Neuronal stem cell (in vitro differentiated cells): Measurements from ENCODE around the gene DPH6.
"Not testable (repeated sequence)": the region's sequence is repeated elsewhere in the genome, so short reads cannot be mapped to it uniquely, and the experiment has no call there.

Experiments
- DNase-seq: peaks from one replicate; pipeline ENCODE4 v3.0.0-alpha.2; 2013; ENCODE audit warnings: low spot score
- H2AFZ ChIP-seq: one replicate; pipeline ENCODE4 v1.6.1; 2013; ENCODE audit warnings: mild to moderate bottlenecking, low read length, inconsistent platforms
- H2AK5ac ChIP-seq: 2 replicates; pipeline ENCODE4 v1.6.1; 2013; ENCODE audit warnings: low read depth, mild to moderate bottlenecking, inconsistent platforms, low read length, moderate library complexity, mixed read lengths
- H2BK120ac ChIP-seq: 2 replicates; pipeline ENCODE4 v1.6.1; 2013; ENCODE audit warnings: low read depth, mild to moderate bottlenecking, inconsistent platforms, low read length, moderate library complexity, mixed read lengths
- H2BK12ac ChIP-seq: one replicate; pipeline ENCODE4 v1.6.1; 2013; ENCODE audit warnings: low read length, inconsistent platforms
- H2BK15ac ChIP-seq: 2 replicates; pipeline ENCODE4 v1.6.1; 2013; ENCODE audit warnings: mild to moderate bottlenecking, low read length, inconsistent platforms, mixed read lengths
- H2BK5ac ChIP-seq: one replicate; pipeline ENCODE4 v1.6.1; 2013; ENCODE audit warnings: inconsistent platforms, mild to moderate bottlenecking, low read length, moderate library complexity
- H3K14ac ChIP-seq: one replicate; pipeline ENCODE4 v1.6.1; 2013; ENCODE audit warnings: low read length, inconsistent platforms
- H3K18ac ChIP-seq: 2 replicates; pipeline ENCODE4 v1.6.1; 2013; ENCODE audit warnings: low read length, inconsistent platforms
- H3K23ac ChIP-seq: 2 replicates; pipeline ENCODE4 v1.6.1; 2013; ENCODE audit warnings: low read depth, mild to moderate bottlenecking, mixed read lengths, low read length, inconsistent platforms; ENCODE audit not compliant: poor library complexity
- H3K27ac ChIP-seq: replicated peaks from 3 replicates; pipeline ENCODE4 v1.5.1; 2013; ENCODE audit warnings: low read length, inconsistent platforms
- H3K27me3 ChIP-seq, 3 experiments: 2 replicates each; pipeline ENCODE4 v1.6.1; 2013; ENCODE audit warnings: low read length in 3 of 3, mild to moderate bottlenecking in 2 of 3, inconsistent platforms in 1 of 3, low read depth in 1 of 3, mixed read lengths in 1 of 3, moderate library complexity in 1 of 3; ENCODE audit not compliant: control insufficient read depth in 3 of 3, insufficient read depth in 3 of 3
- H3K36me3 ChIP-seq, 2 donors: replicated peaks in 1 of 2; 2 replicates each; pipeline ENCODE4 v1.6.1; 2013; ENCODE audit warnings: low read length in 2 of 2; ENCODE audit not compliant: control insufficient read depth in 2 of 2, insufficient read depth in 2 of 2
- H3K4ac ChIP-seq: 2 replicates; pipeline ENCODE4 v1.6.1; 2013; ENCODE audit warnings: inconsistent platforms, mild to moderate bottlenecking, low read length, moderate library complexity
- H3K4me1 ChIP-seq, 2 donors: 1 replicate in 1 of 2; 2 replicates in 1 of 2; pipeline ENCODE4 v1.6.1; 2013; ENCODE audit warnings: low read length in 2 of 2, low read depth in 1 of 2; ENCODE audit not compliant: control insufficient read depth in 2 of 2, insufficient read depth in 1 of 2
- H3K4me2 ChIP-seq: one replicate; pipeline ENCODE4 v1.6.1; 2013; ENCODE audit warnings: mild to moderate bottlenecking, low read length, inconsistent platforms; ENCODE audit not compliant: insufficient read depth, poor library complexity, severe bottlenecking
- H3K4me3 ChIP-seq, 2 donors: 2 replicates each; pipeline ENCODE4 v1.5.1; 2013; ENCODE audit warnings: low read length in 2 of 2, mild to moderate bottlenecking in 2 of 2, inconsistent platforms in 1 of 2, moderate library complexity in 1 of 2
- H3K79me1 ChIP-seq: one replicate; pipeline ENCODE4 v1.6.1; 2013; ENCODE audit warnings: low read depth, mild to moderate bottlenecking, inconsistent platforms, low read length, moderate library complexity
- H3K9ac ChIP-seq: one replicate; pipeline ENCODE4 v1.6.1; 2013; ENCODE audit warnings: mild to moderate bottlenecking, low read depth, low read length, inconsistent platforms; ENCODE audit not compliant: poor library complexity
- H3K9me3 ChIP-seq, 2 donors: replicated peaks in 1 of 2; 2 replicates each; pipeline versions ENCODE3 to v1.6.1; 2013; ENCODE audit warnings: low read length in 2 of 2, mild to moderate bottlenecking in 2 of 2, inconsistent platforms in 1 of 2, low read depth in 1 of 2, mixed read lengths in 1 of 2, moderate library complexity in 1 of 2; ENCODE audit not compliant: control insufficient read depth in 2 of 2, insufficient read depth in 1 of 2
- H4K8ac ChIP-seq: one replicate; pipeline ENCODE4 v1.6.1; 2013; ENCODE audit warnings: low read depth, mild to moderate bottlenecking, inconsistent platforms, low read length, moderate library complexity
- H4K91ac ChIP-seq: one replicate; pipeline ENCODE4 v1.6.1; 2013; ENCODE audit warnings: low read length, low read depth, mild to moderate bottlenecking, inconsistent platforms; ENCODE audit not compliant: poor library complexity
- WGBS, 2 donors: extraction: QIAGEN DNeasy Blood & Tissue Kit; methylation state at CpG; one replicate each; pipeline ENCODE4 v1.1.7; 2013; ENCODE audit warnings: missing lambda C conversion rate in 2 of 2, mixed read lengths in 1 of 2; ENCODE audit not compliant: insufficient read length in 2 of 2, insufficient replicate concordance in 1 of 2; ENCODE audit errors: extremely low coverage in 2 of 2; 5-methylcytosine and 5-hydroxymethylcytosine counted together

DPH6 gene

DNA sequence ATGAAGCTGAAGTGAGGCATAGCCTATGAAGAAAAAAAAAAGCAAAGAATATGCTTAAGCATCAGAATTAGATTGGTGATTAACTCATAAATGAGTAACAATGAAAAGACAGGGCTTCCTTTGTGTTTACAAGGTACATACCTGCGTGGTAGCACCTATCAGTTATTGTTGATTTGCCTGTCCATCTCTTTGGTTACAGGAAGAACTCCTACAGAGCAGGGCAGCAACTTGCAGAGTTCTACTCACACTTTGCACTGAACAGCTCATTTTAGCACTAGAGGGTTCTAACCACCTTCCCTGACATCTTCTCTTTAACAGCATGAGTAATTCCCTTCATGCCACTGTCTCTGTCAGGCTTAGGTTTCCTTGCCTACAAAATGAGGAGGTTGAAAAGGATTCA is 166.0 kb downstream of the DPH6 start:
- H2BK5ac ChIP-seq = no peak overlapping the region
- no CpG with 5 or more reads among the region's 1 CpG for WGBS, 2 donors
- H3K27me3 ChIP-seq = no peaks in the 10 kb centered on the region
- no peak overlapping the region for H4K8ac ChIP-seq
- no peak overlapping the region for H2AK5ac ChIP-seq
- no peak overlapping the region for H3K23ac ChIP-seq
- no peaks in the 10 kb centered on the region for H3K79me1 ChIP-seq
- H3K4me1 ChIP-seq = no peaks in the 10 kb centered on the region
- no peak overlapping the region for H3K4ac ChIP-seq
- H3K9me3 ChIP-seq = no peaks in the 10 kb centered on the region
- H3K4me3 ChIP-seq = no peak overlapping the region
- H3K14ac ChIP-seq = no peak overlapping the region
- no peak overlapping the region for H2BK15ac ChIP-seq
- no peak overlapping the region for H3K9ac ChIP-seq
- no peak overlapping the region for H2AFZ ChIP-seq
- no peaks in the 10 kb centered on the region for H3K36me3 ChIP-seq
- H3K27ac ChIP-seq = no peak overlapping the region
- H3K4me2 ChIP-seq = no peak overlapping the region
- no peak for DNase-seq
- H2BK120ac ChIP-seq = no peak overlapping the region
- no peak overlapping the region for H2BK12ac ChIP-seq
- no peak overlapping the region for H3K18ac ChIP-seq
- H4K91ac ChIP-seq = no peak overlapping the region

DNA sequence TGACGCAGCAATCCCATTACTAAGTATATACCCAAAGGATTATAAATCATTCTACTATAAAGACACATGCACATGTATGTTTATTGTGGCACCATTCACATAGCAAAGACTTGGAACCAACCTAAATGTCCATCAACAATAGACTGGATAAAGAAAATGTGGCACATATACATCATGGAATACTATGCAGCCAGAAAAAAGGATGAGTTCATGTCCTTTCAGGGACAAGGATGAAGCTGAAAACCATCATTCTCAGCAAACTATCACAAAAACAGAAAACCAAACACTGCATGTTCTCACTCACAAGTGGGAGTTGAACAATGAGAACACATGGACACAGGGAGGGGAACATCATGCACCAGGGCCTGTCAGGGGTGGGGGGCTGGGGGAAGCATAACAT is 167.5 kb downstream of the DPH6 start:
- H3K4me2 ChIP-seq = not testable (repeated sequence)
- WGBS, 2 donors = no CpG with 5 or more reads among the region's 1 CpG

DNA sequence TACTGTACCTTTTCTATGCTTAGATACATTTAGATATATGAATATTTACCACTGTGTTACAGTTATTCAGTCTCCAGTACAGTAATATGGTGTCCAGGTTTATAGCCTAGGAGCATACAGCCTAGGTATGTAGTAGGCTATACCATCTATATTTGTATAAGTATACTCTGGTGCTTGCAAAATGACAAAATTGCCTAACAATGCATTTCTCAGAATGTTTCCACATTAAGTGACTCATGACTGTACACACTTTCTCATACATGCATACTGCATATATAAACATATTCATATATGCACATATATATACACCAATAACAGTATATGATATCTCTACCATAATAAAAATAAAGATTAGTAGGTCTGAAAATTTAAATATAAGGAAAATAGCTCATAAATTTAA is 169.3 kb downstream of the DPH6 start:
- Histone ChIP-seq H3K14ac (no peak overlapping the region), H3K23ac (no peak overlapping the region), H3K9me3 (no peaks in the 10 kb centered on the region), H3K79me1 (no peaks in the 10 kb centered on the region), H3K4me2 (no peak overlapping the region), H3K27me3 (no peaks in the 10 kb centered on the region), H2AK5ac (no peak overlapping the region), H4K8ac (no peak overlapping the region), H2AFZ (no peak overlapping the region), H3K18ac (no peak overlapping the region), H2BK5ac (no peak overlapping the region), H3K4me1 (no peaks in the 10 kb centered on the region), H3K4ac (no peak overlapping the region), H3K36me3 (no peaks in the 10 kb centered on the region), H3K4me3 (no peak overlapping the region), H4K91ac (no peak overlapping the region), H3K9ac (no peak overlapping the region), H2BK120ac (no peak overlapping the region), H2BK12ac (no peak overlapping the region), H3K27ac (no peak overlapping the region), H2BK15ac (no peak overlapping the region)
- DNase-seq = no peak

More for the DNA sequence above, 167.5 kb downstream of the DPH6 start:
- H2BK15ac ChIP-seq, H2AK5ac ChIP-seq, H3K4me3 ChIP-seq, H2AFZ ChIP-seq, H4K8ac ChIP-seq, H3K9ac ChIP-seq, H3K27ac ChIP-seq, H2BK12ac ChIP-seq, H3K18ac ChIP-seq, H3K4ac ChIP-seq, H3K27me3 ChIP-seq, H3K23ac ChIP-seq, H3K9me3 ChIP-seq, H3K36me3 ChIP-seq, H3K4me1 ChIP-seq, DNase-seq, H3K79me1 ChIP-seq, H2BK5ac ChIP-seq, H3K14ac ChIP-seq, H2BK120ac ChIP-seq, H4K91ac ChIP-seq: not testable (repeated sequence)

DNA sequence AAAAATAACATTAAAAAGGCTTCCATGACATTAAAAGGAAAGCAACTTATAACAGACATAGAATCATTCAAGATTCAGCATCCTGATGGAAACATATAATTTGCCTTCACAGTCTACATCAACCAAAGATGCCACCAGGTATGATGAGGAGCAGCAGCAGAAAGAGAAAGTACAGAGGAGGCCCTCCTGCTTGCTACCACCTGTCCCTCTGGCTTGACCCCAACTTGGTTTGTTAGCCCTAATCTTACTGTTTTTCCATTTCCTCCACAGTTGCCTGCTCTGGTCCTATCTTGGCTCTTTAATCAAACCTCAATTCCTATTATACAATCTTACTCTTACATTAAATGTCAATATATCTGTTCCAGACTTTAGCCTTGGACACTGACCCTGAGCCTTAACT is 171.3 kb downstream of the DPH6 start:
- no peaks in the 10 kb centered on the region for H3K79me1 ChIP-seq
- H3K18ac ChIP-seq = no peak overlapping the region
- no peak overlapping the region for H2BK5ac ChIP-seq
- H2AK5ac ChIP-seq = no peak overlapping the region
- H3K14ac ChIP-seq = no peak overlapping the region
- H3K4ac ChIP-seq = no peak overlapping the region
- no peaks in the 10 kb centered on the region for H3K36me3 ChIP-seq
- no peak overlapping the region for H3K4me3 ChIP-seq
- H3K9me3 ChIP-seq = no peaks in the 10 kb centered on the region
- no peak overlapping the region for H2BK12ac ChIP-seq
- no peaks in the 10 kb centered on the region for H3K4me1 ChIP-seq
- no peak overlapping the region for H3K4me2 ChIP-seq
- DNase-seq = no peak
- H4K91ac ChIP-seq = no peak overlapping the region
- no peak overlapping the region for H2BK15ac ChIP-seq
- H3K27me3 ChIP-seq = no peaks in the 10 kb centered on the region
- no peak overlapping the region for H3K27ac ChIP-seq
- H2AFZ ChIP-seq = no peak overlapping the region
- no peak overlapping the region for H4K8ac ChIP-seq
- H2BK120ac ChIP-seq = no peak overlapping the region
- no peak overlapping the region for H3K9ac ChIP-seq
- H3K23ac ChIP-seq = no peak overlapping the region
